ENCODE results near the gene ZBTB25.
A peak's percentile ranks its signal among the peaks of the same experiment; 100 is the strongest.

GRCh38 chr14:64510825-64511671 is 7.4 kb upstream of the ZBTB25 start:
- TF ChIP-seq CTCF (IDR thresholded peaks at IDR 0.05 in 4 of 5, conservative IDR thresholded peaks at IDR 0.05 in 1 of 5) (peak; percentile 68 to 90 (median 83)), POLR2A (IDR thresholded peaks at IDR 0.05) (no peak)
